Motor neuron (in vitro differentiated cells): Measurements from ENCODE around the gene AGAP1. TPM values are rescaled to one million over a fixed set of nuclear protein-coding genes. Genes with fewer than 3 reads are reported as not detected.

Experiments used
- ATAC-seq, 8 experiments: fragments of 200-7000 bp; cut with Tn5 transposase; replicated peaks in 6 of 8; 2 replicates each; pipeline ENCODE4 v1.8.0; 2021; ENCODE audit warnings: mild to moderate bottlenecking in 8 of 8, moderate library complexity in 8 of 8
- H3K27ac ChIP-seq, 2 donors: fragments of 250-450 bp; sonication (Bioruptor Pico); 2 replicates each; pipeline ENCODE4 v1.9.0; 2021; ENCODE audit warnings: antibody characterized with exemption in 2 of 2, mild to moderate bottlenecking in 2 of 2, moderate library complexity in 1 of 2
- H3K4me1 ChIP-seq, 2 donors: fragments of 250-450 bp; sonication (Bioruptor Pico); replicated peaks in 1 of 2; 2 replicates each; pipeline ENCODE4 v1.6.1; 2021; ENCODE audit warnings: antibody characterized with exemption in 2 of 2, mild to moderate bottlenecking in 2 of 2, moderate library complexity in 1 of 2
- H3K4me3 ChIP-seq, 5 donors: fragments of 250-450 bp; sonication (Bioruptor Pico); 2 replicates each; pipeline ENCODE4 v1.9.0; 2021; ENCODE audit warnings: antibody characterized with exemption in 5 of 5, mild to moderate bottlenecking in 5 of 5, moderate library complexity in 4 of 5
- WGBS, 10 experiments: fragments of 450-650 bp; shearing (Covaris generic); methylation state at CpG; one replicate each; pipeline ENCODE4 v1.0.0; 2022; 5-methylcytosine and 5-hydroxymethylcytosine counted together
- in situ Hi-C, 9 experiments: fragments of 400-800 bp; cut with MboI; loops; one replicate each; pipeline ENCODE4 v1.15.0; 2021; ENCODE audit warnings: low sequenced_read_pairs in 9 of 9, low pct_unique_long_range_greater_than_20kb in 2 of 9; ENCODE audit not compliant: unreplicated experiment in 9 of 9
- total RNA-seq, 8 experiments: library from RNA; unstranded; fragments of 300-600 nt; gene quantifications; 2 replicates each; pipeline versions ENCODE4 v1.2.3 to v1.2.4, GENCODE V29; 2022

Gene AGAP1
- total RNA-seq, 8 experiments from 2014 or later = 5.9 to 51.1 (median 34.3) TPM

DNA sequence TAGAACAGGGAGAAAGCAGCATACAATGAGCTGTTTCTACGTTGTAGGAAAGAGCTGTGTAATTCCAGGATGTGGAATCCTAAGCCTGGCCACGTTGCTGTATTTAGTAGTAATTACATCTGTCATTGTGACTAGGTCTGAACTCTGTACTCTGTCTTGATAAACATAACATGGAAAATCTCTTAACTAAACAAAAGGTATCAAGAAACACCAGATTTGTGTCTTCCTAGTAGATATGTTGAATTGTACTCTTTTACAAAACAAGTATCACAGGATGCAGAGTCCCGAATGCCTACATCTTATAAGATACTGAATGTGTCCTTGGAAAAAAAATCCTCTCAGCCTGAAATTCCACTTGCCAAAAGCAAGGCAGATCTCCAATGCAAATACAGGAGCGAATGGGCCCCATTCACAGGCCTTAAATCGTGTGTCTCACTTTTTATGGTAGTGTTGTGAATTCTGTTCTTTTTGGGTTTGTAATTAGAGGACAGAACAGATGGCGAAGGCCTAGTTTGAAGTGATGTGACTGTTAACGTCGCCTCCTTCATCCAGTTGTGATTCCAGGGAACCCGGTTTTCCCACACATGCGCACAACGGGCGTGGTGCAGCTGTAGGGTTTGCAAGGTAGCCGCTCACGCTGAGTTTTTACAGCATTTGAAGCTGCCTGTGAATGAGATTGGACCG, 427.8 kb downstream of the AGAP1 start:
- in situ Hi-C loops = no loop called here
- Histone ChIP-seq H3K27ac (no peak overlapping the region), H3K4me1 (peaks cover 12 to 28% of the 10 kb centered on the region in 2 donors), H3K4me3 (no peak overlapping the region)
- 47 to 100% (median 80%) methylated on average over 2 to 9 of the region's 15 CpGs for WGBS, 10 experiments
- peak in 1 of 8 experiments; percentile 16 for ATAC-seq

DNA sequence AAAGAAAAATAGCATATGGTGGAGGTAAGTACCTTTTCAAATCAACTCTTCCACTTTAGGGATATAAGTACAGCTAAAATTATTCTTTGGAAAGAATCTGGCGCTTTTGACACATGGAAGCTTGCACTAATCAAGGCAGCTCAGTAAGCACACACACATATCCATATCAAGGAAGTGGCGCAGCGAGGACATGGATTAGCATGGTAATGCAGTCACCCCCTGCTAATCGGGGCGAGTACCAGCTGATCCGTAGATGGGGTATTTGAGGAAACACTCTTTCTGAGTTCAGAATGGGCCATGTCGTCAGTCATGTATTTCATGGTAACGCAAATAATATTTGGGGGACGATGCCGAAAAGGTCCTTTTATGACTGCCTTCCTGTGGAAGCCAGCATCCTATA, 429.0 kb downstream of the AGAP1 start:
- H3K4me1 ChIP-seq = peaks cover 4 to 20% of the 10 kb centered on the region in 2 donors
- no peak overlapping the region for H3K4me3 ChIP-seq
- ATAC-seq = no peak
- 62 to 100% (median 100%) methylated on average over 1 to 9 of the region's 10 CpGs; no CpG with 5 or more reads in 4 of the 10 experiments for WGBS, 10 experiments
- in situ Hi-C loops = no loop called here
- no peak overlapping the region for H3K27ac ChIP-seq

DNA sequence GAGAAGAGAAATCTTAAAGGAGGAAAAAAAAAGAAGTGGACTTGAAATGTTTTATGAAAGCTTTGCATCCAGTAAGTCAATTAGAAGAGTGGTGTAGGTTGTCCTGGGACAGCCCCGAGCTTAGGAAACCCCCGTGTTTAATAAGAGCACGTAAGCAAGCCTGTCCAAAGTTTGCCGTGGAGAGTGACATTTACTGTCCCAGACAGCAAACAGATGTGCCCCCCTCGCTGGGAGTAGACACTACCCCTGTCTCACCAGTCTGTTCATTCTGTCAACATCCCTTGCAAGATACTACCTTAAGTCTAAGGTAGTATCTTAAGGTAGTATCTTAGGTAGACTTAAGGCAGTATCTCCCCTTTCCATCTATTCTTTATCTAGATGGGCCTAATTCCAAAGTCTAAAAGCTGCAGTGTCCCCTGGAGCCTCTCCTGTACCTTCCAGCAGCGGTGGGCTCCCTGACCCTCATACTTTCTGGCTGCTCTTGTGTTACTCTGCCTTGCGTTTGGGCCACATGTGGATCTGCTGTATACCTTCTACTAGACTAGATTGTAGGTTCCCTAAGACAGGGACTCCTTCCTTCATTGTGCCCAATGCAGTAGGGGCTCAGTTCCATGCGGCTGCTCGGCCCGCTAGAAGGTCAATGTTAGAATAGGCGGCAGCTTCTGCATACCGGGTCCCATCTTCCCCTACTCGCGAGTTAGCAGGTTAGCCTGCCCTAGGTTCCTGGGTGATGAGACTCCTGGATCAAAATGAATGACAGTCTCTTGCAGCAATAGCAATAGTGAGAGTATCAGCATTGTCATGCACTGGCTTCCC, 430.2 kb downstream of the AGAP1 start:
- in situ Hi-C loops = no loop called here
- no peak overlapping the region for H3K27ac ChIP-seq
- ATAC-seq = no peak
- H3K4me3 ChIP-seq = no peak overlapping the region
- peaks cover 4 to 17% of the 10 kb centered on the region in 2 donors for H3K4me1 ChIP-seq
- 76 to 100% (median 84%) methylated on average over 3 to 10 of the region's 14 CpGs; no CpG with 5 or more reads in 2 of the 10 experiments for WGBS, 10 experiments

DNA sequence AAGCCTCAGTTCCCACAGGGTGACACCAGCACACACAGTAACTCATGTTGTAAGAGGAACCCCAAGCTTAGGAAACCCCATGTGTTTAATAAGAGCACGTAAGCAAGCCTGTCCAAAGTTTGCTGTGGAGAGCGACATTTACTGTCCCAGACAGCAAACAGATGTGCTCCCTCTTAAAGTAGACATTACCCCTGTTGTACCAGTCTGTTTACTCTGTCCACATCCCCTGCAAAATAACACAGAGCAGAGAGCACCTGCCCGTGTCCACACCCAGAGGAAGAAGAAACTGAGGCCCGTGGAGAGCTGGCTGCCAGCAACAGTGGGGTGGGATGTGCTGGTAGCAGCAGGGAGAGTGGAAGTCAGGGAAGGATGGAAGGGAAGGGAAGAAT, 430.8 kb downstream of the AGAP1 start:
- in situ Hi-C loops = no loop called here
- WGBS, 10 experiments = 70 to 100% (median 96%) methylated on average over 1 to 3 of the region's 4 CpGs; no CpG with 5 or more reads in 3 of the 10 experiments
- Histone ChIP-seq H3K4me1 (peaks cover 4 to 17% of the 10 kb centered on the region in 2 donors), H3K4me3 (no peak overlapping the region), H3K27ac (no peak overlapping the region)
- no peak for ATAC-seq

DNA sequence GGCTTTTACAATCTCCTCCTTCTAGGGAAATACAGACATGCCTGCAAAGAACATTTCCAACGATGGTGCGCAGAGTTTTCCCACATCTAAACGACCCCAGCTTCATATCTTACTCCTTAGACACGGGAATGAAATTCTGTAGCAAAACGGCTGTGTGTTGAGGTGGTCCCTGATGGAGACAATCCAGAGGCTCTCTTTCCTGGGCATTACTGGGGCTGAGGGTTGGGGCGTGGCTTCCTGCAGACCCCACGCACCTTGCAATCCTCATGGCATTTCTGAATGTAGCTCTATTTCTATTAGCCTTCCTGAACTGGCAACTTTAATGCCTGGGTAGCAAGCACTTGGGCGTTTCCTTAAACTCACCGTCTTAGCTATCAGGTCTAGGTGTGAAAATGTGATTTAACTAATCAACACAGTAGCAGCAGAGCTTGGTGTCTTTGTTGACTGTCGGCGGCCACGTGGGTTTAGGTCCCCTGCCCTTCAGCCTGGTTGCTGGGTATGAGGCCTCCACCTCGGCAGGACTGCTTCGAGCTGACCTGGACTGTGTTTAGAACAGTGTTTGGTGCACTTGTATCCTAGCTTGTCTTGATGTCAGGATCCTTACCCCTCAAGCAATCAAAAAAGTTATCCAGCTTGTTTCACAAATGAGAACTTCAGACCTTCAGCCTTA, 431.5 kb downstream of the AGAP1 start:
- in situ Hi-C loops = no loop called here
- ATAC-seq = no peak
- 72 to 100% (median 97%) methylated on average over 2 to 9 of the region's 14 CpGs; no CpG with 5 or more reads in 2 of the 10 experiments for WGBS, 10 experiments
- H3K4me3 ChIP-seq = no peak overlapping the region
- H3K27ac ChIP-seq = no peak overlapping the region
- H3K4me1 ChIP-seq = peaks cover 4 to 17% of the 10 kb centered on the region in 2 donors

DNA sequence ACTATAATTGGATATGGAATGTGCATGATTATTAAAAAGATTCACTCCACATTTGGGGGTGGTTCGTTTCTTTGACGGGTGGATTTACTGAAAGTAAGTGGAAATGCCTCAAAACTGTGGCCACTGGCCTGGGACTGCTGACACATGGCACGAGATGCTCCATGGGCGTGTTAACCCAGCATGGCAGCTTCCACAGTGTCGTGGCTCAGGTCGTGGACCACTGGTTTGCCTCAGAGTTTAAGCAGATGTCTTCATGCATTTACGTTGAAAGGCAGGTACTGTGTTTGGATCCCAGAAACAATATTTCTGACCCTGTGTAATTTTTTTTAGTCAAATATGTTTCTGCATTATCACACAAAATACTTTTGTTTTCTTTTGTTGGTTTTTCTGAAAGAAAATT, 432.4 kb downstream of the AGAP1 start:
- H3K27ac ChIP-seq = no peak overlapping the region
- WGBS, 10 experiments = 83 to 100% (median 88%) methylated on average over 1 to 7 of the region's 7 CpGs; no CpG with 5 or more reads in 1 of the 10 experiments
- peaks cover 4 to 17% of the 10 kb centered on the region in 2 donors for H3K4me1 ChIP-seq
- in situ Hi-C loops = no loop called here
- H3K4me3 ChIP-seq = no peak overlapping the region
- no peak for ATAC-seq

DNA sequence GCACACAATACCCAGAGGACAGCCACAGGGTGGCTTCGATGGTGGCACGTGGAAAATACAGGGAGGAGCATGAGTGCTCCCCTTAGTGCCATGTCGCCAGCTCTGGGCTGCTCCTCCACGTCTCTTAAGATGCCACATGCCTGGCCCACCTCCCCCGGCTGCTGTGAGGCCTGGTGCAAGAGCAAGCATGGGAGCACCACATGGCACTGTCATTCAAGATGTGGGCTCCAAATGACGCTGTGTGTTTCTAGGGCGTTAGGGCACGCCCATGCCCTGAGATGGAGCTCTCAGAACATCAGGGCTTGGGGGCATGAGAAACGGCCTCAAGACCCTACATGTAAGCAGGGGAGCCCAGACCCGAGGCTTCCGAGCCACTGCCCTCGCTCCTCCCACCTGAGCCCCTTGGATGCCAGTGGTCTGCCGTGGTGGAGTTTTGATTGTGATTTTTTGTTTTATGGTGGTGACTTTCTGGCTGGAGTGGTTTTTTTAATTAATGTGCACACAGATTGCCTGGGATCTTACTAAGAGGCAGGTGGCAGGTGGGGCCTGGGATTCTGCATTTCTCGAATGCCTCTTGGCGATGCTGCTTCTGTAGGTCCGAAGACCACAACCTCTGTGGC, 435.0 kb downstream of the AGAP1 start:
- H3K27ac ChIP-seq = no peak overlapping the region
- ATAC-seq = no peak
- H3K4me3 ChIP-seq = no peak overlapping the region
- 90 to 100% (median 96%) methylated on average over 2 to 9 of the region's 16 CpGs; no CpG with 5 or more reads in 4 of the 10 experiments for WGBS, 10 experiments
- H3K4me1 ChIP-seq = no peaks in the 10 kb centered on the region
- in situ Hi-C loops = no loop called here

DNA sequence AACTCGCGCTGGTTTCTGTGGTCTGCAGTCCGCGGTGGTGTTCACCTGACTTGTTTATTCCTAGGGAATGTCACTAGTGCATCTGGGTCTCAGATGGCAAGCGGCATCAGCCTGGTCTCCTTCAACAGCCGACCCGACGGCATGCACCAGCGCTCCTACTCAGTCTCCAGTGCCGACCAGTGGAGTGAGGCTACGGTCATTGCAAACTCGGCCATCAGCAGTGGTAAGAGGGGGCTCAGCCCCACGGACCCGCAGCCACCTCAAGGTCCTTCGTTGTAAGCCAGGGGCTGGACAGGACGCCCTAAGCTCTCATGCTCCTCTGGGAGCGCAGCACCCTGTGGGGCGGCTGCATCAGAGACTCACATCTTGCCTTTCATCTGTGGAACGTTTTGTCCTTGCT, 436.9 kb downstream of the AGAP1 start:
- Histone ChIP-seq H3K27ac (no peak overlapping the region), H3K4me1 (peaks cover 9 to 12% of the 10 kb centered on the region in 2 donors), H3K4me3 (no peak overlapping the region)
- 68 to 100% (median 94%) methylated on average over 1 to 8 of the region's 19 CpGs; no CpG with 5 or more reads in 5 of the 10 experiments for WGBS, 10 experiments
- in situ Hi-C loops = no loop called here
- ATAC-seq = no peak

DNA sequence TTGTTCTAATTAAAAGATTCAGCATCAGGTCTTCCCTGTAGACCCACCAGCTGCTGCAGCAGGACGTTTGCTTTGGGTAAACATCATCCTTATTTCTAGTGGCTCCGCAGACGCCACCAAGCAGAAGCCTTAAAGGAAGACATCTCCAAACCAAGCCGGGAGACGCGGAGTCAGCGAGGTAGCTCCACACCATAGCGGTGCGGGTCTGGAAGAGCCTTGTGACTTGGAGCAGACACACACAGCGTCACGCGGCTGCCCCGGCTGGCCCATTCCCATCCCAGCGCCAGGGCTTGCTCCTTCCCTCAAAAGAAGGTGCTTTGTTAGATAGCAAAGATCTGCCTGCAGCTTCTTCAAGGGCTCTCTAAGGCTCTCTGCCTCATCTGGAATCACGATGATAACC, 437.8 kb downstream of the AGAP1 start:
- Histone ChIP-seq H3K27ac (no peak overlapping the region), H3K4me3 (no peak overlapping the region), H3K4me1 (peaks cover 16 to 18% of the 10 kb centered on the region in 2 donors)
- WGBS, 10 experiments = 83 to 100% (median 97%) methylated on average over 1 to 15 of the region's 15 CpGs; no CpG with 5 or more reads in 4 of the 10 experiments
- in situ Hi-C loops = no loop called here
- ATAC-seq = no peak

DNA sequence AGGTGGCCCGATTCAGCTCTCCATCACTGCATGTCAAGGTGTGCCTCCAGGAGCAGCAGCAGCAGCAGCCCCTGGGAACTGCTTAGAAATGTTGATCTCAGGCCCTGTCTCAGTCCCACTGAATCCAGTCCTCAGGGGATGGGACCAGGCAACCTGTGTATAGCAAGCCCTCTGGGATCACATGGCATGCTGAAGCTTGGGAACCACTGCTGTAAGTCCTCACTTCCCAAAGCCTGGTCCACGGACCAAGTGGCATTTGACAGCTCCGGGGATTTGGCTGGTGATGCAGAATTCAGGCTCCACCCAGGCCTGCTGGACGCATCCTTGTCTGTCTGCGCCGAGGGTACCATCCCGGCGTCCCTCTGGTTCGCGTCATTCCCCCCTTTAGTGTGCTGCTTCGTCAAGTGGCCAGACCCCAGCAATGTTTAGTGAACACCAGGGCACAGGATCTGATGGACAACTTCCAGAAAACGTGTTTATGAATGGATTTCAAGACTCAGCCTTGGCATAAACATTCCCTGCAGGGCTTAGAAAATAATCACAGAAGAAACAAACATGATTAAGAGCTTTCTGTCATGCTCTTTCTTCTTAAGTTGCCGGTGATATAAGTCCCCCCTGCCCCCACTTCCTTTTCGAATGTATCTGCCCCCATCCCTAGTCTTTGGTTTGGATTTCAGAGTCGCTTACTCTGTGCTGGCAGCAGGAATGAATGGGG, 440.4 kb downstream of the AGAP1 start:
- 0 to 90% (median 78%) methylated on average over 1 to 12 of the region's 15 CpGs; no CpG with 5 or more reads in 4 of the 10 experiments for WGBS, 10 experiments
- in situ Hi-C loops = no loop called here
- no peak overlapping the region for H3K4me3 ChIP-seq
- no peak overlapping the region for H3K27ac ChIP-seq
- peaks cover 16 to 18% of the 10 kb centered on the region in 2 donors for H3K4me1 ChIP-seq
- no peak for ATAC-seq

DNA sequence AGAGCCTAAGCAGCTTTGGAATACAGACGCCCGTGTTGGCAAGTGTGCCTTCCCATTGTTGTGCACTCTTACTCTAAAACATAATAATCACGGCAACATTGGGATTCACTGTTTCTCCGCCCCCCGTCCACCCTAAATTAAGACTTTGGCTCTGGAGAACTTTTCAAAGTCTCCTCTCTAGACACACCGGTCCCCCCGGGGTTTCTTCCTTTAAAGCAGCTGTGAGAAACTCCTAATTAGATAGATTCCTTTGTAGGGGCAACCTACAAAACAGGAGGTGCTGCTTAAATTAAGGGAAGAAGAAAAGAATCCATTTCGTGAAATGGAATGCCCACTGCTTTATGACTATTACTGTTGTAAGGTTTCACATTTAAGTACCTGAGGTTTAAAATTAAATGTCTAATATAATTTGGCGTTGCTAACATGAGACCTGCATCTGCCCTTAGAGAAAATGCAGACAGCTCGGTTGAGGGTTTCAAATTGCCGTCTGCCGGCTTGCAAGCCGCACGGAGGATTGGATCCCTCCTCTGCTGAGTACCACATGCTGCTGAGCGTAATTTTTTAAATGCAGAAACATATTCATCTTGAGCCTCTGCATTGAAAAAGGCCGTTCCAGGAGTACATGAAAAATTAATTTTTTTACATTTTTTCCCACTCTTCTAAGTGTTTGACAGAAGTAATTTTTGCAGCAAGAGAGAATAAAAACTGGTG, 441.1 kb downstream of the AGAP1 start:
- Histone ChIP-seq H3K4me1 (peaks cover 16 to 18% of the 10 kb centered on the region in 2 donors), H3K27ac (no peak overlapping the region), H3K4me3 (no peak overlapping the region)
- peak in 4 of 8 experiments; percentile 37 to 68 (median 46) for ATAC-seq
- 30 to 100% (median 70%) methylated on average over 4 to 15 of the region's 16 CpGs; no CpG with 5 or more reads in 1 of the 10 experiments for WGBS, 10 experiments
- in situ Hi-C loops = no loop called here

DNA sequence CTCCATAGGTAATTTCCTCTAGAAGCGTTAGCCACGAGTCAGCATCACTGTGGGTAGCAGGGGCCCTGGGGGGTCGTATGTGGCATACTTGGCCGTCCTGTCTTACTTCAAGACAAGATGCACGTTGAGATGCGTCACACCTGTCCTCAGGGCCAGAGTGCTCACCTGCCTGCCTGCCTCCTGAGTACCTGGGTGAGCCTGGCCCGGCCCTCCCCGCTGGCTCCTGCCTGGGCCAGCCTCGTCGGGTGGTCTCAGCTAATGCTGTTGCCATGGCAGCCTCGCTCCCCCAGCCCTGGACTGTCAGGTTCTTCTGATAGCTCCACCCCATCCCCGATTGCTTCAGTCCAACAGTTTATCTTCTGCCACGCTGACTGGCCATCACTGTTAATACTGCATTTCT, 441.9 kb downstream of the AGAP1 start:
- peaks cover 18 to 24% of the 10 kb centered on the region in 2 donors for H3K4me1 ChIP-seq
- H3K4me3 ChIP-seq = no peak overlapping the region
- in situ Hi-C loops = no loop called here
- WGBS, 10 experiments = 60 to 100% (median 93%) methylated on average over 1 to 7 of the region's 13 CpGs; no CpG with 5 or more reads in 5 of the 10 experiments
- peak overlapping the region in 1 of 2 donors; percentile 56 for H3K27ac ChIP-seq
- peak in 2 of 8 experiments; percentile 5 to 23 for ATAC-seq
